ENCODE measurements around the gene LGR5. TPM values are rescaled to one million over a fixed set of nuclear protein-coding genes. Genes with fewer than 3 reads are reported as not detected.

The LGR5 gene
- total RNA-seq, 1 donor from 2014 or later: 2.7 TPM

DNA sequence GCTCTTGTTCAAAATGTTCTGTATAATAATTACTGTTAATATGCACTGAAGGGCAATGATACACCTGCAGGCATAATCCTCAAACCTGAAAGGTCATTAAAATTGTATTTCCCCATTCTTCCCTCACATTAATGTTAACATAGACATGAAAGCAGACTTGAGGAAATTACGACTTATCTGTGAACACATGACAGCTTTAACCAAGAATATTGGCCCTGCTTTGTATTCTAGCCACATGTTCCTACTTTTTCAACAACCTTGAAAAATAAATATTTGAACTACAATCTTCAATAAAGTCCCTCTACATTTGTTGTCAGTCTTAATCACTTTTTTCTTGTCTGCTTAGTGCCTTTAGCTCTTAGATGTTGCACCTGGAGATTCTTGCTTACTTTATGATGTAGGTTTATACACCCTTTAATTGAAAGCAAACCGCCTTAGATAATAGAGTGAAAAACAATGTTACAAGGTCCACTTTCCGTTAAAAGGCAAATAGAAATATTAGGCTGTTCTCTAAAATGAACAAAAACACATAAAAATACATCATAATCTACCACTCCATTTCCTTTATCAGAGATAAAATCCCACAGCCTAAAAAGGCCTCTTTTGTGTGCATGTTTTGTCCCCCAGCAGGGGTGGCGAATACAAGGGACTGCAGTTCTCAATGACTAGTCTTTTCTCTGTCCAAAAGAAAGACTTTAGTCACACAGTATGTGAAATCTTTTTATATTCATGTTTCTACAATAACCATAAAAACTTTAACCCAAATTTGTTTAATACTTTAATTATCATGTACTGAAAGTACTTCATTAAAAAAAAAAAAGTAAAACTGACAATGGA is 168.1 kb downstream of the LGR5 start:
- TF ChIP-seq CTCF (IDR thresholded peaks at IDR 0.05) (no peak), POLR2A (IDR thresholded peaks at IDR 0.05) (no peak), POLR2AphosphoS5 (IDR thresholded peaks at IDR 0.05; ENCODE audit: insufficient read depth in 1 of 2, low read depth in 1 of 2) (no peak)
- peaks cover 0 to 33% of the 10 kb centered on the region in 2 donors for H3K36me3 ChIP-seq
- intact Hi-C loops (cut with DNase I): no loop called here

DNA sequence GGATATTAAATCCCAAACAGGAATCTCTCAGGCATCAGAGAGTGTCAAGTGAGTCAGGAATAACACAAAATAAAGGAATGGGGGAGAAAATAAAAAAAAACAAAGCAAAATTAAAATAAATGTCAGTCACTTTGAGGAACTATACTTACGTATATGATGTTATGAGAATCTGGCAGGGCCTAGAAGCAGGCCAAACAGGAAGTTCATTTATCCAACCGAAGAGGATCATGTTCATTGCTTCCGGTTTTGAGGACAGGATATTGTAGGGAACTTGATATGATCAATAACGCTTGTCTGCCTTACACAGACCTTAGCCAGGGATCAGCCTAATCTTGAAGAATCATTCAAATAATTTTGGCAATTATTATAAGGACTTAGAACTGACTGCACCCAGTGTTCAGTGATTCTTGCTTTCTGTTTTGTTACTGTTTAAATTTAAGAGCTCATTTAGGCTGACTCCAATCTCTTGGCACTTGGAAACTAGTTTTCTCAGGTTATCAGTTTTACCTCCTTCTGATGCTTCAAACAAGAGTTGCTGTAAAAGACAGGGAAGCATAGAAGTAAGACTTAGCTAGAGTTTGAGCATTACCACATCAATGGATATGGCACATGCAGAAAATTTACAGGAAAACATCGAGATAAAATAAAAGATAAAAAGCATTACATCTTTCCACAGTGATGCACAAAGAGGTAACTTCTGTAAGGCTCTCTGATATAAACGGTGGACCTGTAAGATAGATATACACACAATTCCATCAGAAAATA is 170.6 kb downstream of the LGR5 start:
- Histone ChIP-seq H3K27ac (no peak overlapping the region), H3K4me1 (no peaks in the 10 kb centered on the region), H3K4me3 (no peak overlapping the region), H3K9me3 (no peaks in the 10 kb centered on the region), H3K36me3 (peaks cover 0 to 55% of the 10 kb centered on the region in 2 donors), H3K27me3 (no peaks in the 10 kb centered on the region)
- no peak for DNase-seq (ENCODE audit: extremely low spot score in 2 of 2)
- intact Hi-C loops (cut with DNase I): no loop called here
- TF ChIP-seq POLR2A (IDR thresholded peaks at IDR 0.05) (no peak), CTCF (IDR thresholded peaks at IDR 0.05) (no peak), POLR2AphosphoS5 (IDR thresholded peaks at IDR 0.05; ENCODE audit: insufficient read depth in 1 of 2, low read depth in 1 of 2) (no peak)

More for the DNA sequence above, 168.1 kb downstream of the LGR5 start:
- H3K4me3 ChIP-seq: no peak overlapping the region
- no peaks in the 10 kb centered on the region for H3K4me1 ChIP-seq
- no peaks in the 10 kb centered on the region for H3K27me3 ChIP-seq
- H3K27ac ChIP-seq: no peak overlapping the region
- no peak for DNase-seq (ENCODE audit: extremely low spot score in 2 of 2)
- no peaks in the 10 kb centered on the region for H3K9me3 ChIP-seq

DNA sequence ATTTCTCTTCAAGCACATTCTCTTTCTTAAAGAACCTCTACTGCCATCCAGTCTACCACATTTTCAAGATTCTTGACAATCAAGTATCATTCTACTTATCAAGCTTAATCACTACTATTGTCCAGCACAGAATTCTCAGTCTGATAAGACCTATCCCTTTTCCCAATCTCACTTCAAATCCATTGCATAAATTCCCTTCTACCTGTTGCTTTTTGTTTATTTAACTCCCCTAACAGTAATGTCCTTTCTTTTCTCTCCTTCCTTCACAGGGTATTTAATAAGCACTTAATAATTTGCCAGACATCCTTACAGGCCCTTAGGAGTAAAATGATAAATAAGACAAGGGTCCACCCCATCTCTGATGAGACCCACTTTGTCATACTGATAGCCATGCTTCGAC is 182.3 kb downstream of the LGR5 start:
- Histone ChIP-seq H3K4me3 (no peak overlapping the region), H3K36me3 (peaks cover 0 to 94% of the 10 kb centered on the region in 2 donors), H3K27ac (no peak overlapping the region), H3K4me1 (peaks cover 7% of the 10 kb centered on the region), H3K27me3 (no peaks in the 10 kb centered on the region), H3K9me3 (no peaks in the 10 kb centered on the region)
- DNase-seq (ENCODE audit: extremely low spot score in 2 of 2): no peak
- no peak for TF ChIP-seq POLR2AphosphoS5 (IDR thresholded peaks at IDR 0.05; ENCODE audit: insufficient read depth in 1 of 2, low read depth in 1 of 2)
- intact Hi-C loops (cut with DNase I): no loop called here

DNA sequence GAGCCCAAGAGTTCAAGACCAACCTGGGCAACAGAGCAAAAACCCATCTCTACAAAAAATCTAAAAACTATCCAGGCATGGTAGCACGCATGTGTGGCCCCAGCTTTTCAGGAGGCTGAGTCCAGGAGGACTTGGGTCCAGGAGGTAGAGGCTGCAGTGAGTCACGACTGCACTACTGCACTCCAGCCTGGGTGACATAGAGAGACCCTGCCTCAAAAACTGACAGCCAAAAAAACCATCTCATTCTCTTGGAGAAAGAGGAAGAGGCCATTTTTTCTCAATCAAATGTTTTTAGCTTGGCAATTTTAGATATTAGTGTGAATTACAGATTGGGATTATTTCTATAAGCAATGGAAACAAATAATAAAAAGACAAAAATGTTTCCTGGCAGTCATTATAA is 185.9 kb downstream of the LGR5 start:
- H3K4me1 ChIP-seq: peaks cover 7% of the 10 kb centered on the region
- no peak for TF ChIP-seq CTCF (IDR thresholded peaks at IDR 0.05)
- TF ChIP-seq POLR2A (IDR thresholded peaks at IDR 0.05): no peak
- no peak for TF ChIP-seq POLR2AphosphoS5 (IDR thresholded peaks at IDR 0.05; ENCODE audit: insufficient read depth in 1 of 2, low read depth in 1 of 2)
- no peak for DNase-seq (ENCODE audit: extremely low spot score in 2 of 2)
- no peak overlapping the region for H3K4me3 ChIP-seq
- H3K9me3 ChIP-seq: no peaks in the 10 kb centered on the region
- no peak overlapping the region for H3K27ac ChIP-seq
- H3K36me3 ChIP-seq: peaks cover 0 to 92% of the 10 kb centered on the region in 2 donors
- intact Hi-C loops (cut with DNase I): no loop called here
- no peaks in the 10 kb centered on the region for H3K27me3 ChIP-seq

- H3K4me3 ChIP-seq: no peak overlapping the region
Measured at GRCh38 chr12:71626098-71626497, 186.5 kb downstream of the LGR5 start.

More at GRCh38 chr12:71626098-71626497, 186.5 kb downstream of the LGR5 start:
- no peak for TF ChIP-seq POLR2A (IDR thresholded peaks at IDR 0.05)
- TF ChIP-seq CTCF (IDR thresholded peaks at IDR 0.05): no peak
- no peak for TF ChIP-seq POLR2AphosphoS5 (IDR thresholded peaks at IDR 0.05; ENCODE audit: insufficient read depth in 1 of 2, low read depth in 1 of 2)
- H3K27ac ChIP-seq: no peak overlapping the region
- H3K9me3 ChIP-seq: no peaks in the 10 kb centered on the region
- no peak for DNase-seq (ENCODE audit: extremely low spot score in 2 of 2)
- peaks cover 0 to 92% of the 10 kb centered on the region in 2 donors for H3K36me3 ChIP-seq
- H3K4me1 ChIP-seq: peaks cover 7% of the 10 kb centered on the region
- H3K27me3 ChIP-seq: no peaks in the 10 kb centered on the region
- intact Hi-C loops (cut with DNase I): no loop called here

Measured in vagina (tissue), 2 donors.